GM21737 (cell line): ENCODE measurements around the gene LRP4.
A peak's percentile ranks its signal among the peaks of the same experiment; 100 is the strongest.
"Not testable (repeated sequence)": the region's sequence is repeated elsewhere in the genome, so short reads cannot be mapped to it uniquely, and the experiment has no call there.

Source experiments
- ATAC-seq: cut with Tn5 transposase; IDR thresholded peaks from one replicate; pipeline ENCODE4 v1.9.1; 2021; ENCODE audit warnings: mild to moderate bottlenecking, moderate library complexity; ENCODE audit not compliant: unreplicated experiment

Gene LRP4

GRCh38 chr11:46918083-46918787 lies at the start of gene LRP4:
TSS of gene LRP4 (minus strand) at chr11:46918550. CDS start at chr11:46918379, 171 bp downstream.
- ATAC-seq: no peak

- ATAC-seq: no peak
Observed at GRCh38 chr11:46967962-46968361, 49.6 kb upstream of the LRP4 start.

GRCh38 chr11:46966773-46967172 lies 48.4 kb upstream of the LRP4 start:
- no peak for ATAC-seq

- no peak for ATAC-seq
Observed at GRCh38 chr11:46963844-46964243, 45.5 kb upstream of the LRP4 start.

- ATAC-seq: not testable (repeated sequence)
Observed at GRCh38 chr11:46961886-46962285, 43.5 kb upstream of the LRP4 start.

- ATAC-seq: no peak
Observed at GRCh38 chr11:46961041-46961440, 42.7 kb upstream of the LRP4 start.

- no peak for ATAC-seq
Observed at GRCh38 chr11:46958777-46959176, 40.4 kb upstream of the LRP4 start.

GRCh38 chr11:46953093-46953492 lies 34.7 kb upstream of the LRP4 start:
- ATAC-seq: no peak

GRCh38 chr11:46952553-46952952 lies 34.2 kb upstream of the LRP4 start:
- no peak for ATAC-seq

- ATAC-seq: no peak
Observed at GRCh38 chr11:46951864-46952263, 33.5 kb upstream of the LRP4 start.

- ATAC-seq: no peak
Observed at GRCh38 chr11:46949297-46949696, 30.9 kb upstream of the LRP4 start.

GRCh38 chr11:46948378-46949131 lies 30.2 kb upstream of the LRP4 start:
- no peak for ATAC-seq

- no peak for ATAC-seq
Observed at GRCh38 chr11:46947399-46948077, 29.2 kb upstream of the LRP4 start.

- ATAC-seq: no peak
Observed at GRCh38 chr11:46944356-46945075, 26.2 kb upstream of the LRP4 start.

- no peak for ATAC-seq
Observed at GRCh38 chr11:46942172-46942571, 23.8 kb upstream of the LRP4 start.

GRCh38 chr11:46936138-46937110 lies 18.1 kb upstream of the LRP4 start, which contains the start of gene CSTPP1:
TSS of gene CSTPP1 (plus strand) at chr11:46936761. CDS start at chr11:46936806, 45 bp downstream.
- peak; percentile 92 for ATAC-seq

GRCh38 chr11:46930089-46930488 lies 11.7 kb upstream of the LRP4 start:
- ATAC-seq: no peak

GRCh38 chr11:46928701-46929100 lies 10.4 kb upstream of the LRP4 start:
- not testable (repeated sequence) for ATAC-seq

- not testable (repeated sequence) for ATAC-seq
Observed at GRCh38 chr11:46927928-46928327, 9.6 kb upstream of the LRP4 start.

- ATAC-seq: no peak
Observed at GRCh38 chr11:46920755-46921154, 2.4 kb upstream of the LRP4 start.
